ENCODE results near the gene ATXN7L1. TPM values are rescaled to one million over a fixed set of nuclear protein-coding genes. Genes with fewer than 3 reads are reported as not detected.

ATXN7L1 gene
- total and polyA plus RNA-seq, 8 donors: 13.0 to 15.5 (median 13.8) TPM

DNA sequence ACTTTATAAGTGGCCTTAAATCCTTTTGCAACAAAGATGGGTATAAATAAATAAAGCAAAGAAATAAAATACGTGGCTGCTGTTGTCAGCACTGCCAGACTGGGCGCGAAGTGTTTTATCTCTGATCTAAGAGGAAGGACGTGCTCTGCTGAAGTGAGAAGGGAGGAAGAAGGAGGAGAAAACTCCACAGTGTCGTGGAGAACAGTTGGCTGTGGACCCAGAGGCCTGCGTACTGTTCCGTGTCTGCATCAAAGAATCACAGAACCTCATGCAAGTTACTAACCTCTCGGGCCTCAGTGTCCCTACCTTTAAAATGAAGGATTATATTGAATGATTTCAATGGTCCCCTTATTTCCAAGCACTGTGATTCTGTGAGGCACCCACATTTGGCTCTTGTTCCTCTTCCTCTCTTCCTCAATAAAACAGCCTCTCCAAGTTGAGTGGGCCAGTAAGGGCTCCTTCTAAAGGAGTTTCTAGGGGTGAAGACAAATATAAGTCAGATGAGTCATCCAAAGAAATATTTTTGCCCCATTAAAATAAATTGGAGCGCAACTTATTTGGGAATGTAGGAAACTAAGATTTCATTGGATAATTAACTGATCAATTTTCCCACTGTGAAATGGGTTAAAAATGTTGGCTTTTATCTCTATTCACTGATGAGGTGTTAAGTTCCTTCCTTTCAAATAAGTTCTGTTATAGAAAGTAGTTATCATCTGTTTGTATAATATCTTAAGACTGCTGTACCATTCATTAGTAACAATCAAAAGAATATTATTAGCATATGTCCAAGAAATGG lies 168.2 kb downstream of the ATXN7L1 start:
- intact Hi-C loops (cut with DNase I): no loop called here
- ATAC-seq (peak; percentile 78), DNase-seq (peak in 2 of 4 donors; percentile 39 to 52)
- H3K4me1 ChIP-seq: peaks cover 8 to 17% of the 10 kb centered on the region in 2 donors
- peaks cover 0 to 6% of the 10 kb centered on the region in 2 donors for H3K36me3 ChIP-seq
- H3K9me3 ChIP-seq: peaks cover 0 to 24% of the 10 kb centered on the region in 2 donors
- TF ChIP-seq, protein P1, sequence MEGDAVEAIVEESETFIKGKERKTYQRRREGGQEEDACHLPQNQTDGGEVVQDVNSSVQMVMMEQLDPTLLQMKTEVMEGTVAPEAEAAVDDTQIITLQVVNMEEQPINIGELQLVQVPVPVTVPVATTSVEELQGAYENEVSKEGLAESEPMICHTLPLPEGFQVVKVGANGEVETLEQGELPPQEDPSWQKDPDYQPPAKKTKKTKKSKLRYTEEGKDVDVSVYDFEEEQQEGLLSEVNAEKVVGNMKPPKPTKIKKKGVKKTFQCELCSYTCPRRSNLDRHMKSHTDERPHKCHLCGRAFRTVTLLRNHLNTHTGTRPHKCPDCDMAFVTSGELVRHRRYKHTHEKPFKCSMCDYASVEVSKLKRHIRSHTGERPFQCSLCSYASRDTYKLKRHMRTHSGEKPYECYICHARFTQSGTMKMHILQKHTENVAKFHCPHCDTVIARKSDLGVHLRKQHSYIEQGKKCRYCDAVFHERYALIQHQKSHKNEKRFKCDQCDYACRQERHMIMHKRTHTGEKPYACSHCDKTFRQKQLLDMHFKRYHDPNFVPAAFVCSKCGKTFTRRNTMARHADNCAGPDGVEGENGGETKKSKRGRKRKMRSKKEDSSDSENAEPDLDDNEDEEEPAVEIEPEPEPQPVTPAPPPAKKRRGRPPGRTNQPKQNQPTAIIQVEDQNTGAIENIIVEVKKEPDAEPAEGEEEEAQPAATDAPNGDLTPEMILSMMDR (IDR thresholded peaks at IDR 0.05): no peak
- H3K4me3 ChIP-seq: no peak overlapping the region
- H3K27me3 ChIP-seq: no peaks in the 10 kb centered on the region
- H3K27ac ChIP-seq: no peak overlapping the region

DNA sequence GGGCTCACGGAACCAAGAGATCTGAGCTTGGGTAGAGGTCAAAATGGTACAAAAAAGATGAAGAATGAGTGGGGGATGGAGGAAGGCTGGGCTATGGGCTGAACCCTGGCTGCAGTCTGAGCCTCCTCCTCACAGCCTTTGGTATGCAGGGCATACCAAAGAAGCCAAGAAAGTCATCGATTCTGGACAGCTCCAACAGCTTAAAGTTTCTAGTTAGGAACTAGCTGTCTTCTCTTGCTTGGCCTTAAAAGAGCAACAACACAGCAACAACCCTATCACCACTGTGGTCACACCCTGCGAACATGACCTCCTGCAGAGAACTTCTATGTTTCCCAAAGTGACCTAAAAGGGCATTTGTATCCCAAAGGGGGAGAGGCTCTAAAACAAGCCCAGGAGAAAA lies 169.0 kb downstream of the ATXN7L1 start:
- intact Hi-C loops (cut with DNase I): no loop called here
- H3K4me1 ChIP-seq: peaks cover 8 to 17% of the 10 kb centered on the region in 2 donors
- no peak overlapping the region for H3K27ac ChIP-seq
- no peaks in the 10 kb centered on the region for H3K27me3 ChIP-seq
- TF ChIP-seq, protein P1 (IDR thresholded peaks at IDR 0.05): no peak
- no peak overlapping the region for H3K4me3 ChIP-seq
- DNase-seq (peak in 1 of 4 donors; percentile 5), ATAC-seq (peak; percentile 35)
- H3K9me3 ChIP-seq: peaks cover 0 to 19% of the 10 kb centered on the region in 2 donors
- H3K36me3 ChIP-seq: peaks cover 0 to 6% of the 10 kb centered on the region in 2 donors

DNA sequence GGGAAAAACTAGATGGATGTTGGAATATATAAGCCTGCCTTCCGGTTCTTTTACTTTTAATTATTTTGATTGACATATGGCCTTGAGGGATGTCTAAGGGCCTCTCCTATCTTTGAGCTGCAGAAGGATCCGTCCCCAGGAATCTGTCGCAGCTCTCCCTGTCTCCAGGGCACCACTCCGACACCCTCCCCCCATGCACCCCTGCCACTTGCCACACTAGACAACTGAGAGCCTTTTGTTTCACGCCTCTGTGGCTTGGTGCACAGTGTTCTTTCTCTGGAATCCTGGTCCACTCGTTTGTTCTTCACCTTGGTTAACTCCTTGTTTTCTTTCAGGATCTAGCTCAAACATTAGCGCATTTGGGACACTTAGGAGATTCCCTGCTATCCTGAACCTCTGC lies 171.0 kb downstream of the ATXN7L1 start:
- no peaks in the 10 kb centered on the region for H3K27me3 ChIP-seq
- intact Hi-C loops (cut with DNase I): no loop called here
- H3K27ac ChIP-seq: no peak overlapping the region
- TF ChIP-seq, protein P1 (IDR thresholded peaks at IDR 0.05): no peak
- H3K36me3 ChIP-seq: no peaks in the 10 kb centered on the region
- DNase-seq: no peak
- H3K9me3 ChIP-seq: no peaks in the 10 kb centered on the region
- H3K4me1 ChIP-seq: peaks cover 8 to 17% of the 10 kb centered on the region in 2 donors
- H3K4me3 ChIP-seq: no peak overlapping the region
- no peak for ATAC-seq

DNA sequence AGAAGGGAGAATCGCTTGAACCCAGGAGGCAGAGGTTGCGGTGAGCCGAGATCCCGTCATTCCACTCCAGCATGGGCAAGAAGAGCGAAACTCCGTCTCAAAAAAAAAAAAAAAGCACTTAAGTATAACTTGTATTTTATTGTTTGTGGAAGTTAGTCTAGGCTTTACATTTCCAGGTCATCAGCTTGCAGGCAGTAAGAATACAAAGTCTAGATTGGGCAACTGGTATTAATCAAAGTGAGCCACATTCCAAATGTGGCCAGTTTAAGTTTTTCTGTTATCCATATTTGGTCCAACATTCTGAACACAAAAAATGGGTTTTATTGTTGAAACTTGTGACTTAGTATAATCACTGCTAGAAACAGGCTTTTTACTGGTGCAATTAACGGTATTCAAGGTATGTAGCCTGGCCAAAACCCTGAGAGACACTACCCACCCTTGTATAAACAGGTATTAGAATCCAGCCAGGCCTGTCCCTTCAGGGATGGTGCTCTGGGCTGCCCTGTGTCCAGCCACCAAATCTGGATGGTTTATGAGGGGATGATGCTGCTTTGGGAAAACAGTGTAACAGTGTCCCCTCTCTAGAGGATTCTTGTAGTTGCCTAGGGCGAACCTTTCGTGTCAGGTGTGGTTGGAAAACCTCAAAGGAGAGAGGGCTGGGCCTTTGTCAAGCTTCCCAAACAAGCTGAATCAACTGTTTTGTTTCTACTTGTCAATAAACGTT lies 173.0 kb downstream of the ATXN7L1 start:
- ATAC-seq (no peak), DNase-seq (no peak)
- TF ChIP-seq, protein P1 (IDR thresholded peaks at IDR 0.05): no peak
- H3K27ac ChIP-seq: no peak overlapping the region
- peaks cover 8 to 12% of the 10 kb centered on the region in 2 donors for H3K4me1 ChIP-seq
- no peaks in the 10 kb centered on the region for H3K27me3 ChIP-seq
- no peak overlapping the region for H3K4me3 ChIP-seq
- intact Hi-C loops (cut with DNase I): no loop called here
- no peaks in the 10 kb centered on the region for H3K36me3 ChIP-seq
- no peaks in the 10 kb centered on the region for H3K9me3 ChIP-seq

- Histone ChIP-seq H3K36me3 (no peaks in the 10 kb centered on the region), H3K27me3 (no peaks in the 10 kb centered on the region), H3K4me3 (no peak overlapping the region), H3K9me3 (no peaks in the 10 kb centered on the region), H3K4me1 (no peaks in the 10 kb centered on the region), H3K27ac (no peak overlapping the region)
- ATAC-seq (no peak), DNase-seq (no peak)
- TF ChIP-seq, protein P1 (IDR thresholded peaks at IDR 0.05): no peak
- intact Hi-C loops (cut with DNase I): no loop called here
Measured at GRCh38 chr7:105699568-105700236, 176.7 kb downstream of the ATXN7L1 start.

All from left lung (tissue), 10 donors.